HepG2 (cell line): ENCODE measurements around the gene RYR2.

Experiments
- CTCF ChIP-seq: sonication (generic); formaldehyde crosslinking; IDR thresholded peaks from 2 replicates; pipeline ENCODE4 v1.5.0; 2020; ENCODE audit warnings: mild to moderate bottlenecking, missing genetic modification reagents, moderate library complexity
- KDM5B ChIP-seq: sonication (generic); formaldehyde crosslinking; IDR thresholded peaks from 2 replicates; pipeline ENCODE4 v1.4.0; 2020; ENCODE audit warnings: missing genetic modification reagents, mild to moderate bottlenecking, borderline replicate concordance
- MAX ChIP-seq: IDR thresholded peaks from 2 replicates; pipeline ENCODE4 v1.6.1; 2012; ENCODE audit warnings: inconsistent platforms
- POLR2A ChIP-seq, 2 experiments: IDR thresholded peaks; 2 replicates each; pipeline ENCODE4 v1.6.1; 2011; ENCODE audit warnings: low read depth in 2 of 2, low read length in 2 of 2, mild to moderate bottlenecking in 1 of 2, moderate library complexity in 1 of 2; ENCODE audit not compliant: insufficient read depth in 1 of 2

GRCh38 chr1:237809099-237809498 lies 767.1 kb downstream of the RYR2 start:
- TF ChIP-seq CTCF (CRISPR knock-in tag) (no peak), POLR2A (IDR thresholded peaks at IDR 0.05; ENCODE audit: insufficient read depth in 1 of 2, low read depth in 2 of 2, low read length in 2 of 2) (no peak), KDM5B (no peak), MAX (no peak)
